Natural killer cell (primary cell): ENCODE data around the gene SLC44A1. TPM values are rescaled to one million over a fixed set of nuclear protein-coding genes. Genes with fewer than 3 reads are reported as not detected.

Experiments
- ATAC-seq, 3 donors: fragments of 150-1000 bp in 2 of 3; fragments of 200-7000 bp in 1 of 3; cut with Tn5 transposase; 1 replicate in 1 of 3; 2 replicates in 2 of 3; pipeline ENCODE4 v1.10.0; 2021; ENCODE audit warnings: mild to moderate bottlenecking in 2 of 3, moderate library complexity in 2 of 3
- DNase-seq, 2 donors: peaks; one replicate each; pipeline versions ENCODE4 v3.0.0 to v3.0.0-alpha.2; 2013 to 2021; ENCODE audit warnings: mixed read lengths in 1 of 2
- H3K27ac ChIP-seq: one replicate; pipeline ENCODE4 v1.5.1; 2013; ENCODE audit warnings: mild to moderate bottlenecking, low read length
- H3K27me3 ChIP-seq: one replicate; pipeline ENCODE4 v1.6.1; 2013; ENCODE audit warnings: low read length; ENCODE audit not compliant: control insufficient read depth, insufficient read depth
- H3K36me3 ChIP-seq: one replicate; pipeline ENCODE4 v1.6.1; 2013; ENCODE audit warnings: low read length; ENCODE audit not compliant: control insufficient read depth, insufficient read depth
- H3K4me1 ChIP-seq: one replicate; pipeline ENCODE4 v1.6.1; 2013; ENCODE audit warnings: low read length; ENCODE audit not compliant: control insufficient read depth, insufficient read depth
- H3K4me3 ChIP-seq: one replicate; pipeline ENCODE4 v1.5.1; 2013; ENCODE audit warnings: low read length
- H3K9me3 ChIP-seq: one replicate; pipeline ENCODE4 v1.6.1; 2013; ENCODE audit warnings: low read length; ENCODE audit not compliant: control insufficient read depth, insufficient read depth
- H3K27ac Mint-ChIP-seq, 2 donors: one replicate each; pipeline ENCODE4 v1.8.0; 2022; ENCODE audit warnings: mild to moderate bottlenecking in 2 of 2, mixed read lengths in 2 of 2, moderate library complexity in 1 of 2
- H3K27me3 Mint-ChIP-seq, 2 donors: one replicate each; pipeline ENCODE4 v1.8.0; 2022; ENCODE audit warnings: low read depth in 2 of 2, mixed read lengths in 2 of 2
- H3K36me3 Mint-ChIP-seq: one replicate; pipeline ENCODE4 v1.8.0; 2022; ENCODE audit warnings: mixed read lengths
- H3K4me1 Mint-ChIP-seq, 2 donors: one replicate each; pipeline ENCODE4 v1.8.0; 2022; ENCODE audit warnings: mixed read lengths in 2 of 2
- H3K4me3 Mint-ChIP-seq: one replicate; pipeline ENCODE4 v1.8.0; 2022; ENCODE audit warnings: mild to moderate bottlenecking, moderate library complexity, mixed read lengths
- H3K9me3 Mint-ChIP-seq, 2 donors: one replicate each; pipeline ENCODE4 v1.8.0; 2022; ENCODE audit warnings: mixed read lengths in 2 of 2
- CTCF ChIP-seq: fragments of 200-600 bp; IDR thresholded peaks from one replicate; pipeline ENCODE4 v1.8.0; 2022; ENCODE audit warnings: antibody characterized with exemption
- WGBS: methylation state at CpG from one replicate; pipeline ENCODE4 v1.1.7; 2013; ENCODE audit warnings: missing lambda C conversion rate; ENCODE audit not compliant: insufficient coverage; 5-methylcytosine and 5-hydroxymethylcytosine counted together
- intact Hi-C: fragments of 100-400 bp; cut with micrococcal nuclease; formaldehyde crosslinking; loops from one replicate; pipeline ENCODE4 v1.14.2; 2022
- total RNA-seq, 4 donors: library from RNA; stranded (reverse); fragments of 120-200 nt in 1 of 4; gene quantifications; one replicate each; pipeline versions ENCODE4 v1.2.3 to v1.2.4, GENCODE V29; 2013 to 2022

SLC44A1 gene
- total RNA-seq, 3 donors from 2014 or later (not counting 1 experiment from before 2014, with no cell fraction given): 7.1 to 8.3 (median 7.9) TPM

DNA sequence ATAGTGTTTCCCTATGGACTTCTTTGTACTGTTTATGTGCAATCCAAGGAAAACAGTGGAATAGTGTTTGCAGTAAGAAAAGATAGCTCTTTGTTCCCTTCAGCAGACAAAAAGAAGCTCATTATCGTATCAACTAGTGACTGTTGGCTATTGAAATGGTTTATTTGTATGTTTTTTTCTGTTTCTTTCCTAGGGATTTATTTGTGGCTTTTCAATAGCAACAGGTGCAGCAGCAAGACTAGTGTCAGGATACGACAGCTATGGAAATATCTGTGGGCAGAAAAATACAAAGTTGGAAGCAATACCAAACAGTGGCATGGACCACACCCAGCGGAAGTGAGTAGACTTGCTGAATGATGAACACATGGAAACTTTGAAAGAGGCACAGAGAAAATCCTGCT, 65.1 kb downstream of the SLC44A1 start:
- Mint-ChIP-seq H3K4me3 (no peak overlapping the region), H3K9me3 (no peaks in the 10 kb centered on the region), H3K36me3 (no peaks in the 10 kb centered on the region), H3K4me1 (no peaks in the 10 kb centered on the region), H3K27me3 (no peaks in the 10 kb centered on the region), H3K27ac (no peak overlapping the region)
- intact Hi-C loops: no loop called here
- Histone ChIP-seq H3K27ac (no peak overlapping the region), H3K27me3 (no peaks in the 10 kb centered on the region), H3K4me3 (no peak overlapping the region), H3K9me3 (no peaks in the 10 kb centered on the region), H3K36me3 (no peaks in the 10 kb centered on the region), H3K4me1 (no peaks in the 10 kb centered on the region)
- no peak for TF ChIP-seq CTCF
- DNase-seq (no peak), ATAC-seq (no peak)
- 94% methylated on average over 3 of the region's 3 CpGs for WGBS

DNA sequence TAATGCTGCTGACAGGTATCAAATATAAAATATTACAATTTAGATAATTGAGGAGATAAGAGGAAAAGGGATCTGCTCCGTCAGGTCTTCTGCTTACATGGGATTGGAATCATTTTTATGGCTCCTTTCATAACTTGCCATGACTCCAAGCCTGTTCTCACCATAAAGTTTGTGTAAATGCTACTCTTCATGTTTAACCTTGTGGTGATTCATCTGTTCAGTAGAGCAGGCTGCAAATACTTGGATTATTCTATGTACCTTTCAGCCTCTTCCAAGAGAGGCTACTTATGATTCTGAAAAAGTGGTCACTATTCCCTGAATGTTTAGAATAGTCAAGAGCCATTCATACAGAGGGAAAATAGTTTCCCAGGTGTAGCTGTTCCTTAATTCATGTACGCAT, 66.9 kb downstream of the SLC44A1 start:
- intact Hi-C loops: no loop called here
- Histone ChIP-seq H3K4me1 (no peaks in the 10 kb centered on the region), H3K9me3 (no peaks in the 10 kb centered on the region), H3K27ac (no peak overlapping the region), H3K27me3 (no peaks in the 10 kb centered on the region), H3K4me3 (no peak overlapping the region), H3K36me3 (no peaks in the 10 kb centered on the region)
- Mint-ChIP-seq H3K9me3 (no peaks in the 10 kb centered on the region), H3K27me3 (no peaks in the 10 kb centered on the region), H3K36me3 (no peaks in the 10 kb centered on the region), H3K4me3 (no peak overlapping the region), H3K27ac (no peak overlapping the region), H3K4me1 (no peaks in the 10 kb centered on the region)
- 100% methylated on average over 1 of the region's 2 CpGs for whole genome bisulfite sequencing
- no peak for ATAC-seq
- DNase-seq: no peak
- TF ChIP-seq CTCF: no peak

GRCh38 chr9:105313238-105313637, 68.8 kb downstream of the SLC44A1 start:
- no peaks in the 10 kb centered on the region for H3K4me1 ChIP-seq
- Mint-ChIP-seq H3K27me3 (no peaks in the 10 kb centered on the region), H3K27ac (no peak overlapping the region), H3K9me3 (no peaks in the 10 kb centered on the region), H3K4me1 (no peaks in the 10 kb centered on the region), H3K4me3 (no peak overlapping the region), H3K36me3 (no peaks in the 10 kb centered on the region)
- H3K9me3 ChIP-seq: no peaks in the 10 kb centered on the region
- DNase-seq (no peak), ATAC-seq (no peak)
- no peaks in the 10 kb centered on the region for H3K36me3 ChIP-seq
- H3K27me3 ChIP-seq: no peaks in the 10 kb centered on the region
- H3K27ac ChIP-seq: no peak overlapping the region
- intact Hi-C loops: no loop called here
- H3K4me3 ChIP-seq: no peak overlapping the region
- no peak for TF ChIP-seq CTCF

DNA sequence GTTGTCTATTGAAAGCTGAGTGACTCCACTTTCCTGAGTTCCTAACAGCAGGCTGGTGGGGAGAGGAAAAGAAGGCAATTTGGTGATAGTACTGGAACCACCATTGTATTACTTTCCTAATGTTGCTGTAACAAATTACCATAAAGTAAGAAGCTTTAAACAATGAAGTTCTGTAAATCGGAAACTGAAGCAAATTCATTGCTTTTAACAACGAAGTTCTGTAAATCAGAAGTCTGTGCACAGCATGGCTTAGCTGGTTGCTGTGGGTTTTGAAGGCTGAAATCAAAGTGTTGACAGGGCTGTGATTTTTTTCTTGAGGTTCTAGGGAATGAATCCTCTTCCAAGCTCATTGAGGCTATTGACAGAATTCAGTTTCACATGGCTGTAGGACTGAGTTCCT, 72.3 kb downstream of the SLC44A1 start:
- 97% methylated on average over 2 of the region's 2 CpGs for WGBS

More for the DNA sequence above, 72.3 kb downstream of the SLC44A1 start:
- H3K36me3 Mint-ChIP-seq: no peaks in the 10 kb centered on the region
- Histone ChIP-seq H3K4me1 (no peaks in the 10 kb centered on the region), H3K36me3 (no peaks in the 10 kb centered on the region), H3K4me3 (no peak overlapping the region), H3K27ac (no peak overlapping the region), H3K27me3 (no peaks in the 10 kb centered on the region), H3K9me3 (no peaks in the 10 kb centered on the region)
- no peak for DNase-seq
- ATAC-seq: no peak
- intact Hi-C loops: no loop called here
- TF ChIP-seq CTCF: no peak
- H3K4me1 Mint-ChIP-seq: no peaks in the 10 kb centered on the region
- no peak overlapping the region for H3K27ac Mint-ChIP-seq
- no peaks in the 10 kb centered on the region for H3K27me3 Mint-ChIP-seq
- H3K9me3 Mint-ChIP-seq: no peaks in the 10 kb centered on the region
- H3K4me3 Mint-ChIP-seq: no peak overlapping the region
